DLD1 (cell line): ENCODE results near the gene LCN6.

Experiments
- in situ Hi-C: cut with HindIII; loops from 2 replicates; pipeline ENCODE4 v1.10.0; 2017; ENCODE audit warnings: low sequenced_read_pairs

Gene LCN6

DNA sequence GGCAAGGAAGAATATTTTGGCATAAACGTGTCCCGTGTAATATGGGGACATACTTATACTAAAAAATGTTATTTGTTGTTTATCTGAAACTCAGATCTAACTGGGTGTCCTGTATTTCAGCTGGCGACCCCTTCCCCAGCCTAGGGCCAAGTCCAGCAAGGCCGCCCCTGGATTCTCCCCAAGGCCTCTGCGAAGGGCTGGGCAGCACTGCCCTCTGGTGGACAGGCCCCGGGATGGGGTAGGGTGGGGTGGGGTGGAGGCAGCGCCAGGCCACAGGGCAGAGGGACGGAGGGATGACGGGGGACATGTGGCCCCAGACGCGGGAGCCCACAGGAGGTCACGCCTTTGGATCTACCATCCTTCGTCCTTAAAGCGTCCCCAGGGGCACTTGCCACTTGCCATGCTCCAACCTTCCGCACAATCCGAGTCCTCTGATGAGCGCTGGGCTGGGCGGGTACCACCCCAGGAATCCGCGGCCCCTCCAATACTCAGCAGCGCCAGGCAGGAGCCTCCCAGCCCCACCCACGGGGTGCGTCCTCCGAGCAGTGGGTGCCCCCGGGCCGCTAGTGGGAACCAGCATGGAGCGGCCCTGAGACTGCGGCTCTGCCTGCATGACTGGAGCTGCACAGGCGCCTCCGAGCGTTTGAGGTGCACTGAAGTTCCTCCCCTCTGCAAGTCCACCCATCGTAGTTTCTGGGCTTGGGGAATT is 54.0 kb downstream of the LCN6 start:
- in situ Hi-C loops = no loop called here
